Measurements from ENCODE around the gene FCER1G.
A peak's percentile ranks its signal among the peaks of the same experiment; 100 is the strongest.

FCER1G gene

DNA sequence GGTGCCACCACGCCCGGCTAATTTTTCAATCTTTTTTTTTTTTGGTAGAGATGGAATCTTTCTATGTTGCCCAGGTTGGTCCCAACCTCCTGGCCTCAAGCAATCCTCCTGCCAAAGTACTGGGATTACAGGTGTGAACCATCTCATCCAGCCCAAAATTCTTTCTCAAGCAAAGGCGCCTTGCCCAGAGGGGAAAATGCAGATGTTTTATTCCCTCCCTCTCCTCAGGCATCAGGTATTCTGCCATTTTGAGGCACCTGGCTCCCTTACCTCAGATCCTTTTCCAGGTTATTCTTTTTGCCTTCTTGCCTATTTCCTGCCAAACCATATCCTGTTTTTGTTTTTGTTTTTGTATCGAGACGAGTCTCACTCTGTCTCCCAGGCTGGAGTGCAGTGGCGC lies 26.7 kb upstream of the FCER1G start:
- no peak for DNase-seq (ENCODE audit: low spot score)

DNA sequence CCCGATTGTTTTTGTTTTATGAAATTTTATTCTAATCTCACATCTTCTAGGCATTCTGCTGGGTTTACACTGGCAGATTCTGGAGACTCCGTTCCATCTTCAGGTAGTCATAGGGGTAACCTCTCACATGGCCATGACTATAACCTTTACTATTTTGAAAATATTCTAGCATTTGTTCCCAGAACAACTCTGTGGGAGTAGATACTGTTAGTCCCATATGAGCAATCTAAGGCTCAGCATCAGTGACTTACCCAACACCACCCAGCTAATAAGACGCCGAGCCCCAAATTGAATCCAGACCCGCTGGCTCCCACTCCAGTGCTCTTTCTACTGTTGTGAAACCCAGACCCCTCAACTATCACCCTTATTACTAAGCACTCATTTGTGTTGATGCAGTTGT lies 26.1 kb upstream of the FCER1G start:
- DNase-seq (ENCODE audit: low spot score) = no peak

DNA sequence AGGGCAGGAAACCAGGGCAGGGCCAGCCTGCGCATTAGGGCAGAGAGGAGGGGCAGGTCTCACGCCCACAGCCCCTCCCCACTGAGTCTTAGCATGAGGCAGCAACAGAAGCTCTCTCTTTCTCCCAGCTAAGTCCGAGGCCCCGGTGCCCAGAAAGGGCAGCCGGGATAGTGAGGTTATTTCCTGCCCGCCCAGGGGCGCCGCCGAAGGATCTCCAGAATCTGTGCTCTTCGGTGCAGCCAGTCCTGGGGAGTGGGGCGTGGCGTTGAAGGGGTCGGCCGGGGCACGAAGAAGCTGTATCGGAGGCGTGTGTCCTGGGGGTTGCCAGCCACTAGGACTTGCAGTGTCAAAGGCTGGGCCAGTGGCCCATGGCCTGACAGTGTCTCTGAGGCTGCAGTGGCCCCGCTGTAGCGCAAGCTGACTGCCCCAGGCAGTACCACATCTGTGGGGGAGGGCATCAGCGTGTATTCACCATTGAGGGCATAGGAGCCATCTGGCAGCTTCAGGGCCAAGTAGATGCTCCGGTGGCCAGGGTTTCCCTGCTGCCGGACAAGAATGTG lies 24.1 kb upstream of the FCER1G start:
- no peak for DNase-seq (ENCODE audit: low spot score)

DNA sequence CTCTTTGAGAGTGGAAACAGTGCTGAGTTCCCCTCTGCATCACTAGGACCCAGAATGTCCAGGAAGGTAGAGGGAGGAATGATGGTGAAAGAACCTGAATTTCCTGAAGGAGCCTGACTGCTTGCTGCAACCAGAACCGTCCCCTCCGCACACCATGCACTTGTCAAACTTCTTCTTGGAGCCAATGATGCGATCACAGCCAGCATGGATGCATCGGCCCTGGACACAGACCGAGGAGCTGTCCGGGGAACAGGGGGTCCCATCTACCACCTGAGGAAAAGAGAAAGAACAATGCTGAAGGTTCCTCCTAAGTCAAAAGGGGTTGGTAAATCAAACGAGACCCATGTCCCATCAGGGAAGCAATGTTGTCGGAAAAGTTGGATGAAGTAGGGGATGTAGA lies 23.1 kb upstream of the FCER1G start:
- DNase-seq (ENCODE audit: low spot score) = no peak

DNA sequence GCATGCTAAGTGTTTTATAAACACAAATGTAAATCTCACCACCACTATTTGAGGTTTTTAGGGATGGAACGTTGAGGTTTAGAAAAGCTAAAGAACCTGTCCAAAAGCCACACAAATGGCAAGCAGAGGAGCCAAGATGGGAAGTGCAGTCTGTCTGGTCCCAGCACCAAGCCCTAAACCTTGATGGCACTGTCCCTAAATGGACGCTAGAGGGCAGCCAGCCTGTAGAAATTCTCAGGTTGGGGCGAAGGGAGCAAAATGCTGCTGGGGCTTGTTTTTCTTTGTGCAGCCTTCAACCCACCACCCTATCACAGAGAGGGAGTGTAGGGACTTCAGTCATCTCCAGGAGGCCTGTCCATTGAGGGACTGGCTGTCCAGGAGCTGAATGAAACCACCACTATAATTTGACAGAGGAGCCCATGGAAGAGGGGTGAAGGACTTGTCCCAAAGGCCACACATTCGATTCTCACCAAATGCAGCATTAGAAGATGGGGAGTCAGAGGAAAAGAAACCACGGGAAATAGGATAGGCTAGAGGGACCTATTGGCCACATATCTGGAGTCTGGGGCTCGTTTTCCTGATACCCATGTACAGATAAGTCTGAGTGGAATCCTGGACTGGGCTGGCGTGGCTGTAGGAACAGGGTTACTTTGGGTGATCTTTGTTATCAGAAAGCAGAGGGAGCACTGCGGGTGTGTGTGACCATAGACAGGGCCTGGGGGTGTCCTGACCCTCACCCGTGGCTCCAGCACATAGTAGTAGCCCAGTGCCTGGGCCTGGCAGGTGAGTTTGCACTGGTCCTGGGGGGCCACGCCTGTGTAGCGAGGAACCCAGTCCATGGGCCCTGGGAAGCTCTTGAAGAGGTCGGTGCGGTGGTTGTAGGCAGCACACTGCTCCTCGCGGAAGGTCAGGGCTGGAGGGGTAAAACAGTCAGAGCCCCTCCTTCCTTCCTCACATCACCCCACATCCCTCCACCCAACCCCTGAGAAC lies 22.3 kb upstream of the FCER1G start:
- DNase-seq (ENCODE audit: low spot score) = peak; percentile 70

DNA sequence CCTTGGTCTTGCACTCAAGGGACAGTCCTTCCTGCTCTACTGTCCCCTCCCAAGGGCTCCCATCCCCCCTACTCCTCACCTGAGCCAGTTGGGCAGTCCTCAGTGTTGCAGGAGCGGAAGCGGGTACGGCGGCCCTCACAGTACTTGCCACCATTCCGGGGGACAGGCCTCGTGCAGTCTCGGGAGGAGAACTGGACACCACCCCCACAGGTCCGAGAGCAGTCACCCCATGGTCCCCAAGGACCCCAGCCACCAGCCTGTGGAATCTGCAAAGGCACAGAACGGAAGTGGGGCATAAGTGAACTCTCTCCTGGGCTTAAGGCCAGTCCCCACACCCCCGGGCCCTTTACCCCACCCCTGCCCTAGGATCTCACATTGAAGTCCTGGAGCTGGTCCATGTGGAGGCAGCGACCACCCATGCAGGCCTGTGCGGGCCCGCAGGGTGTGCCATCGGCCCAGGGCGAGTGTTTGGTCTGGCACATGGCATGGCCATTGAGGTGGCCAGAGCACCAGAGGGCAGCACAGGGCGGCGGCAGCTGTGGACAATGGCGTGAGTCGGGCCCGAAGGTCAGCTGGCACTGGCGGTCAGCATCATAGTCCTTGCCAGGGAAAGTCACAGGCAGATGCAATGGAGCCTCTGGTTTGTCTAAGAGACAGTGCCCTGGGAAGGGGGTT lies 21.4 kb upstream of the FCER1G start:
- no peak for DNase-seq (ENCODE audit: low spot score)

DNA sequence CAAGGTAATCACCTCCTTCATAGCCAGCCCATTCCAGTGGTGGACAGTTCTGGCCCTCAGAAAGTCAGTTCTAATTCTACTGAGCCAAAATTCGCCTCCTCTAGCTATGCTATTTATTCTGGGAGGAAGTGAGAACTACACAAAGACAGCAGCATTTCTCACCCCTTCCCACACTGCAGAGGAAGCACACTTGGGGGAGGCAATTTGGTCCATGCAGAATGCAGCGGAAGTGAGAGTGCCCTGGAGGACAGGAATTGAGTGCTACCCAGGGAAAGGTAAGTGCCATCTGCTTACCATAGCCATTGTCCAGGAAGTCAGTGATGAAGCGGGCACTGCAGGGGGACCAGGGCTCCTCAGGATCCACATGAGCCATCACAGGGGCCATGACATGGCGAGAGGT lies 19.9 kb upstream of the FCER1G start:
- no peak for DNase-seq (ENCODE audit: low spot score)

DNA sequence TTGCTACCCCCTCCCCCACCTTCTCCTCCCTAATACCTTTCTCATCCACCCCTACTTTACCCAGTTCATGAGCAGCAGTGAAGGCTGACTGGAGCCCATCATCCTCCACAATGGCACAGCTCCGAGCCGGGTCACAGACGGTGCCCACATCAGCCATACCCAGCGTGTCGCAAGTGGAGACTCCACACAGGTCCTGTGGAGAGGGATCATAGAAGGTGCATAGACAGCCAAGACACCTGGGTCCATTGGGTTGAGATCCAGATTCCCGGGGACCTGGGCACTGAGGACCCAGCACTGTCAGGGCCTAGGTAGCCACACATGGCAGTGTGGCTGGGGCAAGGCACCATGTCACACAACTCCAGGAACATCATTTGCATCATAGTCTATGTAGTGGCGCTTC lies 19.0 kb upstream of the FCER1G start:
- no peak for DNase-seq (ENCODE audit: low spot score)

DNA sequence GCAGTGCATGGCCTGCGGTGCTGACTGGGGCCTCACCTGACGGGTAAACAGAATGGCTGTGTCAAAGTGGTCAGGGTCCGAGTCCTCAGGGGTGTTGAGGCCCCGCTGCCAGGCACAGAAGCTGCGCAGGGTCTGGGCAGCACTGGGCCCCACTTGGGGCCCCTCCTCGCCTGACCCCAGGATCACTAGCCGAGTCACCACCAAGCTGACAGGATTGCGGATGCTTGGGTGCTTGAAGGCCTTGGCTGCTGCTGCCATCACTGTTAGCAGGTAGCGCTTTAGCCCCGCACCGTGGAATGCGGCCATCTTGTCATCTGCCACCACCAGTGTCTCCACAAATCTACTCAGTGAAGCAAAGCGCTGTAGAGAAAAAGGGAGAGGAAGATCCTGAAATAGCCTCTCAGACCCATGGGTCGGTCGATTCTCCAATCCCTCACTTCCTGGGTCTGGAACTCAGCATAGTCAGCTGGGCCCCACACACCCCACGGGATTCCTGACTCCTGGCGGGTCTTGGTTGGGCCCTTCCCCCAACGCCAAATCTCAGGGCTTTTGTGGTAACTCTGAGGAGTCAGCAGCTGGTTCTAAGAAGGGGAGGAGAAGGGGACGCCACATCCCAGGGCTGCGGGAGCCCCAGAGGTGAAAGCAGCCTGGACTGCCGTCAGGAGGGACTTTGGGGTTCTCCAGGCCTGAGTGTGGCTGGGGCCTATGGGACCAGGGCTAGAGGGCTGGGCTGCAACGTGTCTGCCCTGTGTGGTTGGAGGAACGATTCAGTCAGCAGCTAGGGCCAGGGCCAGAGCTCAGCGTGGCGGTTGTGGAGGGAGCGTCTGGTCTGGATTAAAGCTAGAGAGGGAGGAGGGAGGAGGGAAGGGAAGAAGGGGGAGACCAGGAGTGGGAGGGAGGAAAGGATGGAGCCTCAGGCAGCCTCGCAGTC lies 18.3 kb upstream of the FCER1G start:
- DNase-seq (ENCODE audit: low spot score) = no peak

DNA sequence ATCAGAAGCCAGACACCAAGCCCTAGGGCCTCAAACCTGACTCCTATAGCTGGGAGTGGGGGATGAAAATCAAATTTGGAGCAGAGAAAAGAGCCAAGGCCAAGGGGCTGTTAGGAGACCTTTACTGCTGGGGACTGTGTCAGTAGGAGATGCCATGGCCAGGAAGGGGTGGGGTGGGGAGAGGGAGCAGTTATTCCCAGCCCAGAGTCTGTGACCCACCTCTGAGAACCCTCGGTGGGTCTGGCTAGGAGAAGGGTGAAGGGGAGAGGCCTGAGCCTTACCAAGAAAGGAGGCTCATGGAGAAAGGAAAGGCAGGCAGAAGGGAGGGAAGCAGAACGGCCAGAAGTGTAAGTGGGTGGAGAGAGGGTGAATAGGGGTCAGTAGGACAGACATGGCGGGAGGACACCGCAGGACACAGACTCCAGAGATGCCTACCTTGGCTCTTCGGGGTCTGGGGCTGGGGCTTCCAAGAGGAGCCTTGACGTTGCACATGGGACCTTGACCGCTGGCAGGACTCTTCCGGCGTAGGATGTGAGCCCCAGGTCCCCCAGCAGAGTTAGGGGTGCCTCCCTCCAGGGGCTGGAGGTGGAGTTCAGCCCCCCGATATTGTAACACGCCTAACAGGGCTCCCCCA lies 17.4 kb upstream of the FCER1G start:
- DNase-seq (ENCODE audit: low spot score) = no peak

DNA sequence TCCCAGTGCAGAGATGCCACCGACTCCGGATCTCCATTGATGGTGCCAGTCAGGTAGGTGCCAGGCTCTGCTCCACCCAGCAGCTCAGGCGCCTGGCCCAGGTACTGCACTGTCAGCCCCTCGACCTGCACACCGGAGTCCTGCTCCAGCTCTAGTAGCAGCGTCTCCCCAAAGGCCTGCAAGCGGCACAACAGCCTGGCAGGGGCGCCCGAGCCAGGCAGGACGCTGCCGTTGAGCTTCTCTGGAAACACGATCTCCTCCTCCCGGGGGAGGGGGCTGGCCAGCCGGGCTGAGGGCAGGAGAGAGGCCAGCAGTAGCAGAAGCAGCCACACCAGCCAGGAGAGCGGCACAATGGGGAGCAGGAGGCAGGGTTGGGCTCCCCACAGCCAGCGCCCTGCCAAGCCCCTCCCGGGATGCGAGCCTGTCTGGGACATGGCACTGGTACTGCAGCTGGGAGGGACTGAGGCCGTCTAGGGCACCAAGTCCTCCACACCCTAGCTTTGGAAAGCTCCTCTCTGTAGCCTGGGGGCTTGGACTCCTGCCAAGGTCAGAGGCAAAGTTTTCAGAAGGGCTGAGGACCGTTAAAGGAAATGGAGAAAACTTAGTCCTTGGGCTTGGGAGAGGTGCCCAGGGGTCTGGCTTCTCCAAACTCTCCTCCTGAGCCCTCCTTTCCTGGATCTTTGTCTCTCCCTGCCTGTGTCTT lies 16.8 kb upstream of the FCER1G start:
- no peak for DNase-seq (ENCODE audit: low spot score)

DNA sequence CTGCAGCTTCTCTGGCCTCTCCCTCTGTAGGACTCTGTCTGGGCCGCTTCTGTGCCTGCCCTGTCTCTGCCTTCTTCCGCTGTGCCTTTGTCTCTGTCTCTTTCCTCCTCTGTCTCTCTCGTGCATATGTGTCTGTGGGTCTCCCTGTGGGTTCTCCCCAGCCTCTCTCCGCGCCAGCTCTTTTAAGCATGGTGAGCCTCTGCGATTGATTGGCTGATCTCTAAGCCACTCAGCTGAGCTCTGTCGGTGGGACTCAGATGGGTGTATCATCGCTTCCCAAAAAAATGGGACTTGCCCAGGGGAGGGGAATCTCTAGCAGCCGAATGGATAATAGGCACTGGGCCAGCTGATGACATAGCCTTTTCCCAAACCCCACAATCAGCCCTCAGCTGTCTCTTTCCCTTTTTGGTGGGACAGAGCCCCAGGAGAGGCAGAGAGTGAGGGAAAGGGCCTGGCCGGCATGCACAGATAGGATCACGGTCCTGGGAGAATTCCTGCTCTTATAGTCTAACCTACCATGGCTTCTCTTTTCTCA lies 16.1 kb upstream of the FCER1G start, which contains the start of gene ADAMTS4:
TSS of gene ADAMTS4 (minus strand) at position 158 of the 535 bp plus-strand sequence. CDS start 427 bp downstream, outside the sequence.
- DNase-seq (ENCODE audit: low spot score) = no peak

DNA sequence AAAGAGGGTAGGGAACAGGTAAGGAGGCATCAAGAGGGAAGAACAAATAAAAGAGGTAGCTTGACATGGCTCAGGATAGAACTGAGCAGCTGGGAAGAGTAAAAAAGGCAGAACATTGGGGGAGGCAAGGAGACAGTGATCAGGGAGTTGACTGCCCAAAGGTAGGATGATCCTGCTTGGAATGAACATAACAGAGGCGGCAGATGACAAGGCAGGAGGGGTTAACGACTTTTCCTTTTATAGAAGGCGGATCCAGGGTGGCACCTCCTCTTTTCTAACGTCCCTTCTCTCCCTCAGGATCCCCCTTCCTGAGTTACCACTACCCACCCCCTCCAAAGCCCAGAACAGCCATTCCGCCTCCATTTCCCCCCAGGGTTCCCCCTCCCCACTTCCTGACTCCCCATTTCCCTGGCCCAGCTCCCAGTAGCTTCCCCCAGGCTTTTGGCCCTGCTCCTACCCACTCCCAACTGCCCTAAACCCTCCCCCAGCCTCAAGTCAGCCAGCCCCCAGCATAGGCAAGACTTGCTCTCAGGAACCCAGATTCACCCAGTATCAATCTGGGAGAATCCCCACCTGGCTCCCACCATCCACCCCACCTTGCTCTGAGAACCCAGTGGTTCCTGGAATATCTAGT lies 15.5 kb upstream of the FCER1G start:
- no peak for DNase-seq (ENCODE audit: low spot score)

DNA sequence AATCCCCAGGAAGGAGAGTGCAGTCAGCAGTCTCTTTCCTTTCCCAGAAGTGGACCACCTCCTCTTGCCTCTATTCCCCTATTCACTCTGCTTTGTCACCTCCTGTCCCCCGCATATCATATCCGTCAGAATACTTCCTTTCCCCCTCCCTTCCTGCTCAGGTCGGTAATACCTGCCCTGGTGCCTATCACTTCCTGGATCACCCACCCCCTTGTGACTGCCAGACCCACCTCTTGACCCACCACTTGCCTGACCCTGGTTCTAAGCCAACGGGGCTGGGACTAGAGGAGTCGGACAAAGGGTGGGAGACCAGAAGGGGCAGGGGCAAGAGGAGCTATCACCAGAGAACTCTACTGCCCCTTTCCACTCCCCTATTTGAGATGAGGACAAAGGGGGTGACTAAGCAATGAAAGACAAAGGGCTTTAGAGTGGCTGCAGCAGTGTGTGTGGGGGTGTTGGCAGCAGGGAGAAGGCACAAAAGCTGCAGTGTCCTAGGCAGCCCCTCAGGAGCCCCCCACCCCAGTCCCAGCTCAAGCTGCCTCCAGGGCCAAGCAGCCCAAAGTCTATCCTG lies 14.6 kb upstream of the FCER1G start:
- DNase-seq (ENCODE audit: low spot score) = no peak

DNA sequence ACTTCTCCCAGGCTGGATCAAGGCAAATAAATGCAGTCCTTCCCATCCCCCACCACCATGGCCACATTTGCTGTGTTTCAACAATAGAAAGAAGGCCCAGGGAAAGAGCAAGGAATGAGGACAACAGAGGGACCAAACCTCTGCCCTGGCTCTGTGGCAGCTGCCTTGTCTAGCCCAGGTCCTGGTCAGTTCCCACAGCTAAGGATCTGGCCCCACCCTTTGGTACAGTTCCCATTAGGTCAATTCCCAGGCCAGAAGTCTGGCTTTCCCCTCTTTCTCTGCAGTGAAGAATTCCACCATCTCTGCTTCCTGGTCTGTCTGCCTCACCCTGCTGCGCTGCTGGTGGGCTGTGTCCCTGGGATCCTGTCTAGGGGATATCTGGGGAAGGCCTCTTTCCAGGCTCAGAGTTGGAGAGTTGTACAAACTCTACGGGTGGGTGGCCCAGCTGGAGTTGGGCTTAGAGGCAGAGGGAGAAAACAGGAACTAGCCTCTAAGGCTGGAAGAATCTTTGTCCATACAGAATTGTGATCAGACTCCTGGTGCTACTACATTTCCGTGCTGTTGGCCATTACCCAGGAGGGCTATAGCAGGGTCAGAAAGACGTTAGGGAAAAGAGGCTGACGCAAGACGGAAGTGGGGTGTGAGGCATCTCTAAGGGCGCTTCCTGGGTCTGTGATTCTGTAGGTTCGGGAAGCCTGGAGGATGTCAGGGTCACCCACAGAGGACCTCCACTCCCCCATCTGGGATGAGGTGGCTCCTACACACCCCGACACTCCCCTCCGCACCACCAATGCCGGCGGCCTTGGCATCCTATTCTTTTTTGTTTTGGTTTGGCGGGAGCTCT lies 13.9 kb upstream of the FCER1G start:
- DNase-seq (ENCODE audit: low spot score) = no peak

DNA sequence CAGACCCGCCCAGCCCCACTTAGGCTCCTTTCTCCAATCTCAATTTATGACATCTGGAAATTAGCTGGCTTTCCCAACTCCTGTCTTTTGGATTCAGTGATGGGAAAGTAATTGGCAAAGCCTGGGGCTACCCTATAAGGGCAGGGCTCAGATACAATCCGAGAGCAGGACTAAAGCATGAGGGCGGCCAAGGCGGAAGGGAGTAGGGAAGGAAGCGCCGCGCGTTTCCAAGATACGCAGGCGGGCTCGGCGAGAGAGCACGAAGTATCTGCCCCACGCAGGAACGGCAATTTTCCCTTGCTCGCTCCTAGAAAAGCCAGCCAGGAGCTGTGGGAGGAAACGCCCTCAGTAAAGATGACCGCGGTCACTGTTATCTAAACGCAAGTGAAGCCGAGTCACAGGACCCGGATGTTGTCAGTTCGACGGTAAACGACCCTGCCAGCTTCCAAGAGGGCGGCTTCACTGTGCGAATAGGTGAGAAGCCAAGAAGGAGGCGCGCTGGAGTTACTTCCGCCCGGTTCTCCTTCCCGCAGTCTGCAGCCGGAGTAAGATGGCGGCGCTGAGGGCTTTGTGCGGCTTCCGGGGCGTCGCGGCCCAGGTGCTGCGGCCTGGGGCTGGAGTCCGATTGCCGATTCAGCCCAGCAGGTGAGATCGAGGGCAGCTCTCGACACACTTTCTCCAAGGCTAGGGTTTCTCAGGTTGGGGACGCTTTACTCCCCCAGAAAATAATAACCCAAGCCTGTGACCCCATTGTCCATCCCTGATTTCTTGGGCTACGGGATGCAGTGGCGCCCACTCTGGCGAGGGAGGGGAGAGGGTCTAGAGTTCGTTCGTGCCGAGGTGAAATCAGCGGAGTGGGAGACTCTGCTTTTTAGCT lies 13.0 kb upstream of the FCER1G start, which contains the start of gene NDUFS2:
TSS of gene NDUFS2 (plus strand) at position 532 of the 877 bp plus-strand sequence. CDS start at position 551, 19 bp downstream.
- DNase-seq (ENCODE audit: low spot score) = peak; percentile 99

DNA sequence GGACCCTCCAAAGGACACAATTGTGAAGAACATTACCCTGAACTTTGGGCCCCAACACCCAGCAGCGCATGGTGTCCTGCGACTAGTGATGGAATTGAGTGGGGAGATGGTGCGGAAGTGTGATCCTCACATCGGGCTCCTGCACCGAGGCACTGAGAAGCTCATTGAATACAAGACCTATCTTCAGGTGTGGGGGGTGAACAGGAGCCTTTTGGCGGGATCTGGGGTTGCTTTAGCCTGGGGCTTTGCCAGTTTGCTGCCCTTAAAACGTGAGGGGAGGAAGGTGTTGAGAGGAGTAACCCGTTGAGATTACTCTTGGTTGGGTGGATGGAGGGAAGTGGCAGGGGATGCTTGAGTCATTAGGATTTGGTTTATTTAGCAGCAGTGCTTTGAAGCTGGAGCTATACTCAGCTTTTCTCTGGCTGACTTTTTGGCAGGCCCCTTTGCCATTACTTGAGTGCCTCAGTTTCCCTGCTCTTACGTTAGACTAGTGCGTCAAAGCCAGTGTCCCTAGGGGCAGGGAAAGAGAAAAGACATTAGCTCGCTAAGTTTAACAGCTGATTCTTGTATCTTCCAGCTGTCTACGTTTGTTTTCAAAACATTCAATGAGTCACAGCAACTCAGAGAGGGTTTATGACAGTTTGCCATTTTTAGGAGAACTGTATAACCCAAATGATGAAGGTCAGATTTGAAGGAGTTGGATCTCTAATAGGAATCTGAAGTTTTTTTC lies 8.5 kb upstream of the FCER1G start:
- no peak for DNase-seq (ENCODE audit: low spot score)
